Dermis microvascular lymphatic vessel endothelial cell (primary cell): Measurements from ENCODE around the gene DUSP22. TPM values are rescaled to one million over a fixed set of nuclear protein-coding genes. Genes with fewer than 3 reads are reported as not detected.

Source experiments
- DNase-seq, 2 donors: peaks; one replicate each; pipeline versions ENCODE4 v3.0.0 to v3.0.0-alpha.2; 2010; ENCODE audit warnings: low read depth in 2 of 2
- total RNA-seq: library from RNA; depleted of rRNA; stranded (reverse); fragments of >200 nt; gene quantifications from 2 replicates; pipeline ENCODE4 v1.2.1, GENCODE V29; 2014

Gene DUSP22
- total RNA-seq, 1 donor from 2014 or later: 27.3 TPM

DNA sequence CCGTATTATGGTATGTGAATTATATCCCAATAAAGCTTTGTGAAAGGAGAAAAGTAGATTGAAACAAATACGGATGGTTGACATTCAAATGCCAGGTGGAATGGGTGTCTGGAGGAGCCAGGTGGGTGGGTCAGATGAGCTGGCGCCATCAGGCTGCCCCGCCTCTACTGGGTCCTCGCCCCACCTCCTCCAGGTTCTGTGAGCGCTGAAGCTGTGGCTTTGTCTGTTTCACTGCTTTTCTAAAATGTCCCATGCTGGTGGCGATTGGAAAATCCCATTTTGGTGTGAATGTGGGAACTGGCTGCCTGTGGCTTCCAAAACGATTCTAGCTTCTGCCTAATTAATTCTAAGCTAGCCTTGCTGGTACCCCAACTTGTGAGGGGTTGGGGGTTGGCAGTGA lies 16.5 kb downstream of the DUSP22 start:
- DNase-seq: no peak

DNA sequence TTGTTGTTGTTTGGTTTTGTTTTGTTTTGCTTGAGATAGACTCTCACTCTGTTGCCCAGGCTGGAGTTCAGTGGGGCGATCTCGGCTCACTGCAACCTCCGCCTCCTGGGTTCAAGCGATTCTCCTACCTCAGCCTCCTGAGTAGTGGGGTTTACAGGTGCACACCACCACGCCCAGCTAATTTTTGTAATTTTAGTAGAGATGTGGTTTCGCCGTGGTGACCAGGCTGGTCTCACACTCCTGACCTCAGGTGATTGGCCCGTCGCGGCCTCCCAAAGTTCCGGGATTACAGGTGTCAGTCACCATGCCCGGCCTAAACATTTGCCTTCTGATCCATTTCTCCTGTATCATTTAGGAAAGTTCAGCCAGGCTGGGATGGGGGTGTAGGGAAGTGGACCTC lies 17.7 kb downstream of the DUSP22 start:
- no peak for DNase-seq

DNA sequence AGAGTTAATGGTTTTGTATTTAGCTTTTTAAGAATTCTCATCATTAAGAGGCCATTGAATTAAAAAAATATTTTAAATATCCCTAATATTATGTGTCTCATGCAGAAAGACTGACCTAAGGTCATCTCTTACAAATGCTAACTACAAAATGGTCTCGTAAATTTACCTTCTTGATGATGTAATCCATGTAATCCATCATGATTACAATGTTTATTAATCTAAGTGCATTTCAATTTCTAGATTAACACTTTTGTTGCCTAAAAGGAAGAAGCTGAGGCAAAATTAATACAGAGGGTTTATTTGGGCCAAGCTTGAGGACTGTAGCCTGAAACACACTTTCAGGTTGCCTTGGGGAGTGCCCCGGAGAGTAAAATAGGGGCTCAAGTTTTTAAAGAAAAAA lies 18.4 kb downstream of the DUSP22 start:
- no peak for DNase-seq

DNA sequence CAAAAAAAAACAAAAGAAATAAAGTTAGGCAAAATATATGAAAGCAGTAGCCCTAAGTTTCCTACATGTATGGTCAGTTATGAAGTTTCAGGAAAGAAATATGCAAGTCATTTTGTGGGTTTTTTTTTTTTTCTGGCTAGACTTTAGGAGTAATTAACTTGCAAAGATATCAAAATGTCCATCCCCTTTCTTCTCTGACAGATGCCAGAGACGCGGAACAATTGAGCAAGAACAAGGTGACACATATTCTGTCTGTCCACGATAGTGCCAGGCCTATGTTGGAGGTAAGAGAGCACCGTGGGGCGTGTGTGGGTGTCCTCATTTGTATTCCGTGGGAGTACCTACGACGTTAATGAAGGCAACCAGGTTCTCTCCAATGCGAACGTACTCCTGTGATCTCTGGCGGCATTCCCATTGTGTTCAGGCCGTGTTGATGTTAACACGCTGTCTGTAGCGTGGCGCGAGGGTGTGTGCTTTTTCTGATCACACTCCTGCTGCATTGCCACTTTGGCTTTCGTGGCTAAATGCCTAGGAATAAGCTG lies 19.5 kb downstream of the DUSP22 start:
- peak in 1 of 2 donors; percentile 55 for DNase-seq

DNA sequence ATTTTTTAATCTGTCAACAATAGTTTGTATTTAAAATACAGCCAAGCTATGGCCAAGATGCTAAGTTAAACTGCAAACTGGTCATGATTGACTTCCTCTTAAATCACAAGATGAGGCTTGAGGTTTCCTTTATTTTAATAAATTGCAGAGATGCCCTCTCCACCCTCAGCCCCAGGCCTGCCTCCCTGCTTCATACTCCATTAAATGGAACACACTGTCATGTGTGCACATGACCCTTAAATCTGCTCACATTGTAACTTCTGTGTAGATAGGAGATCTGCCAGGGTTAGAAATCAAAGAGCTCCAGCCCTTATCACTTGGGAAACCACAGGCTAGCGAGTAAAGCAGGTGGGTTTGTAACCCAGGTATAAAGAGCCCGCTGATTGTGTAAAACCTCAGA lies 20.8 kb downstream of the DUSP22 start:
- no peak for DNase-seq

DNA sequence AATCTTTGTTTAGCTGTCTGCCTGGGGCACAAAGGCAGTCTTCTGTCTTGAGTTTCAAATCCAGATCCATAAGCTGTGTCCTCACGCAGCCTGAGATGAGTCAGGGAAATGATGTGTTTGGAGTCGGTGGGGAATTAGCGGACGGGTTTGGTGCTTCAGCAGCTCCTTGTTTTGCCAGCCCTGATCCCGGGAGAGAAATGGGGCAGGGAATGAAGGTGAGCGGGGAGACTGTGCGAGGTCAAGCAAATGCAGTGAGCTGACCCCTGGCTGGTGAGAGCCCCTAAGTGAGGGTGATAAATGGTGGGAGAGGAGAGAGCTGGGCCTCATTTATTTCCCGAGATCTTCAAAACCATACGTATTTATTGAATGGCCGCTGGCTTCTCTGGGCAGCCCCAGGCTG lies 21.6 kb downstream of the DUSP22 start:
- DNase-seq: no peak

DNA sequence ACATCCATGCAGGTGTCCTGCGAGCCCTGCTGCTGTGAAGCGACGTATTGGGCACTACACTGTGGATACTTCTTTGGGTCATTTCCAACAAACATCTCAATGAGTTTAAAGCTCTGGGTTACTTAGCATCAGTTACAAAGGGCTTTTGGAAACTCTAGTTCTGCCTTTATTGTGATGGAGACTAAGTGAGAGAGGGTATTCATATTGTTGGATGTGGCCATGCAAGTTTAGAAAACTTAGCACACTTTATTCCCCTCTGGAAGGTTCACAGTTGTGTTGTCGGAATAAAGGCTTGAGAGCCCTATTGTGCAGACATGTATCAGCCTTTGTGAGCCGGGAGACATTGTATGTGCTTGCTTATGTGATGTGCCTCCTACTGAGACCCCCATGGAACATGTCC lies 22.1 kb downstream of the DUSP22 start:
- no peak for DNase-seq

DNA sequence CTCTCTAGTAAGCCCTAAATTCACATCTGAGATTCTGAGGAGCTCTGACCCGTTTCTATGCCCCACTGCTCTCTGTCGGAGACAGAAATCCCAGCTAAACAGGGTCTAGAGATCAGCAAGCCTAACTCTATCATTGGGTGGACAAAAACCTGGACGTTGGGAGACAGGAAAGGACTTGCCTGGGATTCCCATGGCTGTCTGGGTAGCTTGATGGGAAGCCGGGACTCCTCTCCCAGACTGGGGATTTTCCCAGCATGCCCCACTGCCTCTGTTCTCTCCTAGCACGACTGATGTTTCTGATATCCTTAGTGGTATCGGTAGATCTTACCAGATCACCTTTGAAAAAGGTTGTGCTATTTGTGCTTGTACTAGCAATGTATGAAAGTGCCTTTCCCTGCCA lies 22.9 kb downstream of the DUSP22 start:
- no peak for DNase-seq

DNA sequence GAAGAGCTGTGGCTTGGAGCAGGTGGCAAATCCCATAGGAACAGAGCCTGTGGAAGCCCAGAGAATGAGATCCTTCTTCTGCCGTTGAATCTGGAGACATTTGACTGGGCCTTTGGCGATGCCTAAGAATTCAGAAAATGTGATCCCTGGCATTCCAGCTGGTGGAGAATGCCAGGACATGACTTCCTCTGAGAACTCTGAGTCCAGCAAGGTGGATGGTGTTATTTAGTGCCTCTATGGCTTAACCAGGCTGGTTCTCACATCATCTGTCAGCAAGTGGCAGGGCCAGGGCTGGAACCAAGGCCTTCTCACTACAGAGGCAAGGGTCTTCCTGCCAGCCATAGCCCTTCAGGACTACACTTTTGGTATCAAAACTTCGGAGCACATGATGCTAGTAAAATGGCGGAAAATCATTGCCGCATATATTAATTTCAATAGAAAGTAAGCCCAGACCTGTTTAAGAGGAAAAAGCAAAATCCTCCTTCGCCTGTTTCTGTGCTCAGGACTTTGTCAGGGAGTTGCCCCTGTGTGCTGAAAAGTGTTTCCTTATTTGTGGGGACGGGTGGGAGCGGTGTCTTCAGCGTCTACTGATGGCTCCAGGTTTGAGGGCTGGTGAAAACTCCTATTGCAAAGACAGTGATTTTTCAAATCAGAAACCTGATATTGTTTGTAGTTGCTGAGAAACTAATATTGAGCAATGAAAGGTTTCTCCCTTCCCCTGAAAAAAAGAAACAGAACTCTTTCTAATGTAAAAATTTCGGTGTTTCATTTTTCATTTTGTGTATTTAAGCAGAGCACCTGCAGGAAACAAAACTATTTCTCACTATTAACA lies 23.9 kb downstream of the DUSP22 start:
- DNase-seq: no peak

DNA sequence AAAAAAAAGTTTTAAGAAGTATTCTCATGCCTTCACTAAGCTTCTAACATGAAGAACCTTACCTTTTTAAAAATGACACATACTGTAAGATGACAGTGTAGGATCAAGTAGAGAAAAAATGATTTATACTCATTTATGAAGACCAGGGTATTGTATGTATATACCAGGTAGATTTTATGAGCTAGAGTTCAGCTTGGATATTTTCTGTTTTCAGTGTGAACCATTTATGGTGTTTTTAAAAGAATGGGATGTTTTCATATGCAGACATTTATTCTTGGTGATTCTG lies 24.4 kb downstream of the DUSP22 start:
- DNase-seq: no peak

DNA sequence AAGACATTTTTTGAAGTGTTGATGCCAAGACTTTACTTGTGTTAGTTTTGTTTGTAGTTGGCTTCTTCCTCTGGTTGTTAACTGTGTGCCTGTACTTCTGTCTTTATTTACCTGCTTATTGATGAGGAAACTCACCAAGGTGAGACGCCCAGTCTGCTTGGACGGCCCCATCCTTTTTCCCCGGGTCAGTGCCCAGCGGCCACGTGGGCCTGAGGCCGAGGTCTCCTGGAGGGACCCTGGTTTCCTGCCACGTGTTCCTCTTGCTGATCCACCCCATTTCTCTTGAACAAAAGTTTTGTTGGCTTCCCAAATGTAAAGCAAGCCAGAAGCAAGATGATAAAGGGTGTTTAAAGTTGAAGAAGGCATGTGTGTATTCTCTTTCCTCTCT lies 24.8 kb downstream of the DUSP22 start:
- DNase-seq: no peak

DNA sequence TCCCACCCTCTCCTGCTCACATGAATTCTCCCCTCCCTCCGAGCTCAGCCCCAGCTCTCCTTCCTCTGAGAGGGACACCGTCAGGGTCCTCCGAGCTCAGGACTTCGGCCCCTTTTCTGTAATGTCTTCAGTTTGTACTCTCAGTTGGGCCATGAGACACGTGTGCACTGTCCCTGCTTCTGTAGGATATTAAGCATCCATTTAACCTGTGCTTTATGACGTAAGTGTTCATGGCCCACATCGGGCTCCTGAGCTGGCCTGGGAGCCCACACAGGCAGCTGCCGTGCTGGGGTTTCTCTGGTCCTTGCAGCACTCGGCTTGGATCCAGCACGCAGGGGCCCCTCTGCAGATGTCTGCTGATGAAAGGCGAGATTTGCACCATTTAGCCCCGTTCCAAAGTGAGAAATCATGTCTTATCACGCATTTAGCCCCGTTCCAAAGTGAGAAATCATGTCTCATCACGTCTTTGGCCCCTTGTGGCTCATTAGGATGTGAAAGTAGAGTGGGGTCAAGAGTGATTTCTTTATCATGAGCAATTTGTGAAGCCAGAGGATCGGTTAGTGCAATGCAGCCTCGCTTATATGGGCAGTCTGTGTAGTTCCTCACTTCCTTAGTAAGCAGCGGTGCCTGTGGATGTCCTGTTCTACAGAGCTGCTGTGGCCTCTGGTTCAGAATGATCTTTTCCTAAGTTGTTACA lies 25.3 kb downstream of the DUSP22 start:
- no peak for DNase-seq

DNA sequence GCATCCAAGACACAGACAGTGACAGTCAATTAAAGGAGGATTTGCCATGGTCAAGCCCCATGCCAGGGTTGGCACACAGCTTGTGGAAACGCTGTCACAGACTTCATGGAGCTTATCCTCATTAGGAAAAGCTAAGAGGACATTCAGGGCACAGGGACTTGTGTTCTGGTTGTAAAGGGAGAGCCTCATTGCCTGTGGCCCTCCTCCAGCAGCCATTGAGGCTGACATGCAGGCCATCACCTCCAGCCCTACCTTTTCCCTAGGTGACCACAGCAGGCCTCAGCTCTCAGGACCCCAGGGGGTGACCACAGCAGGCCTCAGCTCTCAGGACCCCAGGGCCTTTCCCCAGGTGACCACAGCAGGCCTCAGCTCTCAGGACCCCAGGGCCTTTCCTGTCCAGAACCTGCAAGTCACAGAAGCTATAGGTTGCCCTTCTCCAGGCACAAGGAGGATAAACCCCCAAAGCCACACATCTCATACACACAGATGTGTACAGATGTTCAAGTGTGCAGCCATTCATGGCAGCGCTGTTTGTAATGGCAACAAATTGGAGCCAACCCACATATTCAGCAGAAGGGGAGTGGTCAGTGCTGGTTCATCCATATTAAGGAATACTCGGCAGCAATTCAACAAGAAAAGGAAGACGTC lies 26.1 kb downstream of the DUSP22 start:
- DNase-seq: no peak

DNA sequence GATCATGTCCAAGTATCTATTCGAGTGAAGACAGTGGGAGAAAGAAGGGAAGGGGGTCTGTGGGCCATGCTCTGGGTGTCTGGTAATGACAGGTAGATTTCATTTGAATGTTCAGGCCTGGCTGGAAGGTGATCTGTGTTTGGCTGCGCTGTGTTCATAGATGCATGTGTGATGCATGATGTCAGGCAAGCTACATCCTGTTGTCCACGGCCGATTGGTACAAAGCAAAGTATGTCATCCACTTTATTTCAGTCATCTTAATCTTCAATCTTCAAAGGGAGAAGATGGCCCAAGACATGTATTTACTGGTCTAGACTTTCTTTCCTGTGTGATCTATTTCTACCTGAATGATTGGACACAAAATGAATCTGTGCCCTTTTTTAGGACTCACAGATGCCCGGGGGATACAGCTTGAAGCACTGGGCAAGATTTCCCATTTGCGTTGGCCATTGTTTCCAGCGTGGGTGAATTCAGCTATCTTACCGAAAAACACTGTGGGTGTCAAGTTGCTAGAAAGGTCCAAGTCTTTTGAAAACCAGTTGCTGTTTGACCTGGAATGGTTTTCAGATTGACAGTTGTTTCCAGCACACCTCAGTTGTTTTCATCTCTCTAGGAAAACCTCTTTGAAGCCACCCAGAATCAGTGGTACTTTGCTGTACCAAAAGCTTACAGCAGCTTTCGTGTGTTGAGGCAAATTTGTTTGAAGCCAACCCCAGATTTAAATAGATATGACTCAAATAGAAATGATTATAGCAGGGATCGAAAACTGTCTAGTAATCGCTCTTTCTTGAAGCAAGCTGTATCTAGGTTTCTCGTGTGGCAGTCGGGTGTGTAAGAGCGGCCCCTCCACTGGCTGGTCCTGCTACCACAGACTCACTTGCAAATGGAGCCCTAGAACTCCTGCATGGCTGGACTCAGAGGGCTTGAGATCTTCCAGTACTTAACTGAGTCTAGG lies 27.2 kb downstream of the DUSP22 start:
- DNase-seq: no peak

DNA sequence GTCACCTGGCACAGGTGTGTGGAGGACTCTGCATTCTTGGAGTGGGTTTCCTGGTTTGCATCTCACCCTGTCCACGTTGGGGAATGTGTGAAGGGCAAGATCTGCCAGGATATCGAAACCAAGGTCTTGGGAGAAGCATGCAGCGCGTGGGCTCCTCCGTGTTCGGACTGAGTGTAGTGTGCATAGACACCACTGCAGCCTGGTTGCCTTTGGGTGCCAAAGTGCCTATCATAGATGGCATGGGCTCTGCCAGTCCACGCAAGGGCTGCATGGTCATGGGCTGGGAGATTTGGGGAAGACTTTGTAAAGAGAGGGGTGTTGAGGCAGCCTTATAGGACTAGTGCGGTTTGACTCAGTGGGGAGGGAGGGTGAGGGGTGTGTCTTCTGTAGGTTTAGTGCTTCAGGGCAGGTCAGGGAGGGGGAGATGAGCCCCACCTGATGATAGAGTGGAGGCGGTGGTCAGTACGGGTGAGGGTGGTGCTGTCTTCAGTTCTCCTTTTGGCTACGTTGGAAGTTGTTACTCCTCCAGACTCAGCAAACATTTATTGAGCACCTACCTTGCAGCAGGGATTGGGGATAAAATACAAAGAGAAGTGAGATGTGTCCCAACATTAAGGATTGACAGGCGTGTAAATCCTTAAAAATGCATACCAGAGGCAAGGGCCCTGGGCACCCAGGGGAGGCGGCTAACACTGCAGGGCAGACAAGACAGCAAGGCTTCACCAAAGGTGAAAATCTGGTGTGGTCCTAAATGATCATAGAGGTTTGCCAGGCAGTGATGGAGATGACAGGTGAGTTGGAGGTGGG lies 28.3 kb downstream of the DUSP22 start:
- DNase-seq: no peak

DNA sequence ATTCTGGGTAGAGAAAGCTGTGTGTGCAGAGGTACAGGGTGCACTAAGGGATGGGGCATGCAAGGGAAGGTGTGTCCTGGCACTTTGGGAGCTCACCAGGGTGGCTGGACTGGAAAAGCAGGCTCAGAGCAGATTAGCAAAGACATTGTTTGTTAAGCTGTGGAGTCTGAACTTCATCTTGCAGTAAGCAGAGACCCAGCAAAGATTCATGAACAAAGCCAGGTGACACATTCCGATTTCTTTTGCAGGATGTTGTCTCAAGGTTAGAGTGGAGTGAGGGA lies 28.8 kb downstream of the DUSP22 start:
- DNase-seq: no peak

DNA sequence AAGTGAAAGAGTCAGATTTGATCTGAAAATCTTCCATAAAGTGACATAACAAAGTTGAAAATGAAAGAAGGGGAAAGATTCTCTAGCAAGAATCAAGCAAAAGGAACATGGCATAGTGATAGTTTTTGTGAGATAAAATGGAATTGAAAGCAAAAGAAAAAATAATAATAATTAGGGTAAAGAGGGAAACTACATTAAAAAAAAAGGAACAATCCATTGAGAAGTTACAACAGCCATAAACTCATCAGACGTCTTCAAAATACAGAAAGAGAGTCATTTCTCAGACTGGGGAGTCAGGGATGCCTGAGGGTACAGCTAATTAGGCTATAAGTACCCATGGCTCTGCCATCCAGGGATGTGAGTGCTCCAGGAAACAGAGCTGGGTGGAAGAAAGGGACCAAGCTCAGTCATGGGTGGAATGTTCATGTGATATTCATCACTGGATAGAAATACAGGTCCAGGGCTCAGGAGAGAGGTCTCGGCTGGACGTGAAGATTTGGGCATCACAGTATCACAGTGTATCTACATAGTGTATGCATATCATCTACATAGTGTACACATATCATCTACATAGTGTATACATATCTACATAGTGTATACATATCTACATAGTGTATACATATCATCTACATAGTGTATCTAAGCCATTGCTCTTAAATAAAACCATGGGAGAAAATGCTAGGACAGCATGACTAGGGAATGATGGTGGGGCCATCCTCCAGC lies 29.4 kb downstream of the DUSP22 start:
- DNase-seq: no peak

DNA sequence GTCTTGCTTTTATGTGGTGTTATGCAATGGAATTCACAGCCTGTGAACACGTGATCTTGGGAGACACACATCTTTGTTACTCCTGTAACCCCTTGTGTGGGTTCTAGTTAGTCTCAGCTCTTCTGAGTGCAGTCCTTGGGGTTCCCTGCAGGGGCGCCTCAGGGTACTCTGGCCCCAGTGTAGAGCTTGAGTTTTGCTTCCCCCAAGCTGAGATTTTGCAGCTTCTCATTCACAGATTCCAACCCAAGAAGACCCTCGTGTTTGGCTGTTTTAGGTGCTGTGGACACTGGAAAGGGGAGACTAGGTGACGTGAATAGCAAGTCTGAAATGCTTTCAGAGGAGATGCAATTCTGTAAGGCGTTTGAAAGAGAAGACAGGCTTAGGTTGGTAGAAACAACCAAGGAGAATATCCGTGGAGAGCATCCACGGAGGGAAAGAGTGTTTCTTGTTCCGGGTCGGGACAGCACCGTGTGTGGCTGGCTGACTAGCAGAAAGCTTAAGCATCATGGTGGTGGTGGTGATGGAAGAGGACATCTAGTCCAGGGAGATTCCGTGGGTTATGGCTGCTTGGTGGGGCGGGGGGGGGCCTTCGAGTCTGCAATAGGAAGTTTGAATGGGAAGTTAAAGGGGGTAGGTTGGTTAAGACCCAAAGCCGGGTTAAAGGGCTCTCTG lies 30.1 kb downstream of the DUSP22 start:
- DNase-seq: no peak

DNA sequence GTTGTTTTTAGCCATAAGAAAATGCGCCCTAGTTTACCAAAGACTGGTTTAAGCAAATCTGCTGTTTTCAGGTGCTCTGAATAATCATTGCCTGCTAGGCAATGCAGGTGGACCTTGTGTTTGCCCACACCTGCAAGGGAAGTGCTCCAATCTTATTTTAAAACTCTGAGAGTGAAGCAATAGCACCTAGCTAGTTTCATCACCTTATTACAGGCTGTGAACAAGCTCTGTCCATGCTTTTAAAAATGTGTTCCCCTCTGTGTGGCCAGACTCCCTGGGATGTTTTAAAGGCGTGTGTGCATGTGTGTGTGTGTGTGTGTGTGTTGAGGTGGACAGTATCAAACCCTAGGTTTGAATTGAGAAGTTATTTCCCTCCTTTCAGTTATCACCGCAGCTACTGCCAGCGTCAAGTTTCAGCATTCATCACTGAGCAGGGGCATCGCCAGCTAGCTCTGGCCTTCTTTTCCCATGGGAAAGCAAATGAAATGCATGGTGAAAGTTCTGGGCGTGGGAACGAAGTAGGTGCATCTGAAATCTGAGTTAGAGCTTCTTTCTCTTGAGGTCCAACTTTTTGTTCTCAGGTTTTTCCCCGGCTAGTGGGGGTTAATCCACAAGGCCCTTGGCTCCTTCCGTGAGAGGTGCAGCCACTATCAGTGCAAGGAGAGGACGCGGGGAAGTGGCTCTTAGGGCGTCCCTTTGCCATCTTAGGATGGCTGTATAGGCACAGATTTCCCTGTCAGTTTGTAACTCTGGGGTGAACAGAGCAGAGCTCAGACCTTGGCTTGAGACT lies 30.8 kb downstream of the DUSP22 start:
- DNase-seq: no peak
